ENCODE results near the gene NKX2-1.

- TF ChIP-seq POLR2A (IDR thresholded peaks at IDR 0.05; ENCODE audit: low read length) (no peak), GATA1 (IDR thresholded peaks at IDR 0.05; ENCODE audit: low read depth, low read length) (no peak)
Observed at GRCh38 chr14:36471431-36471830, 48.6 kb downstream of the NKX2-1 start.
